ENCODE data around the gene PRLR. TPM values are rescaled to one million over a fixed set of nuclear protein-coding genes. Genes with fewer than 3 reads are reported as not detected.

The PRLR gene
- total RNA-seq, 1 donor from 2014 or later: 0.93 TPM

- Mint-ChIP-seq H3K36me3 (ENCODE audit: low read depth, unreplicated experiment) (no peaks in the 10 kb centered on the region), H3K9me3 (ENCODE audit: unreplicated experiment) (peaks cover 3% of the 10 kb centered on the region), H3K27me3 (ENCODE audit: low read depth, unreplicated experiment) (peaks cover 10% of the 10 kb centered on the region), H3K4me1 (ENCODE audit: low read depth, unreplicated experiment) (peaks cover 6% of the 10 kb centered on the region), H3K27ac (ENCODE audit: unreplicated experiment) (no peak overlapping the region), H3K4me3 (ENCODE audit: unreplicated experiment) (no peak overlapping the region)
- Histone ChIP-seq H3K36me3 (ENCODE audit: insufficient read depth, low read length) (no peaks in the 10 kb centered on the region), H2AFZ (ENCODE audit: low read depth, low read length) (no peak overlapping the region), H3K4me3 (ENCODE audit: insufficient read depth, low read depth, low read length) (no peak overlapping the region), H3K4me2 (ENCODE audit: low read length) (no peak overlapping the region), H3K9ac (ENCODE audit: low read length) (no peak overlapping the region), H3K79me2 (ENCODE audit: insufficient read depth, low read length) (no peaks in the 10 kb centered on the region), H3K27me3 (ENCODE audit: insufficient read depth, low read length) (peaks cover 4% of the 10 kb centered on the region), H3K9me3 (ENCODE audit: insufficient read depth, low read depth, low read length) (no peaks in the 10 kb centered on the region), H4K20me1 (ENCODE audit: insufficient read depth, low read length) (no peaks in the 10 kb centered on the region), H3K4me1 (ENCODE audit: insufficient read depth, low read length) (no peaks in the 10 kb centered on the region), H3K27ac (ENCODE audit: low read depth, low read length) (no peak overlapping the region)
- no peak for FAIRE-seq
- no peak for DNase-seq (ENCODE audit: low read depth)
- TF ChIP-seq, protein P1, sequence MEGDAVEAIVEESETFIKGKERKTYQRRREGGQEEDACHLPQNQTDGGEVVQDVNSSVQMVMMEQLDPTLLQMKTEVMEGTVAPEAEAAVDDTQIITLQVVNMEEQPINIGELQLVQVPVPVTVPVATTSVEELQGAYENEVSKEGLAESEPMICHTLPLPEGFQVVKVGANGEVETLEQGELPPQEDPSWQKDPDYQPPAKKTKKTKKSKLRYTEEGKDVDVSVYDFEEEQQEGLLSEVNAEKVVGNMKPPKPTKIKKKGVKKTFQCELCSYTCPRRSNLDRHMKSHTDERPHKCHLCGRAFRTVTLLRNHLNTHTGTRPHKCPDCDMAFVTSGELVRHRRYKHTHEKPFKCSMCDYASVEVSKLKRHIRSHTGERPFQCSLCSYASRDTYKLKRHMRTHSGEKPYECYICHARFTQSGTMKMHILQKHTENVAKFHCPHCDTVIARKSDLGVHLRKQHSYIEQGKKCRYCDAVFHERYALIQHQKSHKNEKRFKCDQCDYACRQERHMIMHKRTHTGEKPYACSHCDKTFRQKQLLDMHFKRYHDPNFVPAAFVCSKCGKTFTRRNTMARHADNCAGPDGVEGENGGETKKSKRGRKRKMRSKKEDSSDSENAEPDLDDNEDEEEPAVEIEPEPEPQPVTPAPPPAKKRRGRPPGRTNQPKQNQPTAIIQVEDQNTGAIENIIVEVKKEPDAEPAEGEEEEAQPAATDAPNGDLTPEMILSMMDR (IDR thresholded peaks at IDR 0.05; ENCODE audit: insufficient read depth, low read depth, low read length): no peak
- TF ChIP-seq EZH2 (IDR thresholded peaks at IDR 0.05; ENCODE audit: insufficient read depth, low read length): no peak
Observed at GRCh38 chr5:35012796-35013195, 217.5 kb downstream of the PRLR start.

DNA sequence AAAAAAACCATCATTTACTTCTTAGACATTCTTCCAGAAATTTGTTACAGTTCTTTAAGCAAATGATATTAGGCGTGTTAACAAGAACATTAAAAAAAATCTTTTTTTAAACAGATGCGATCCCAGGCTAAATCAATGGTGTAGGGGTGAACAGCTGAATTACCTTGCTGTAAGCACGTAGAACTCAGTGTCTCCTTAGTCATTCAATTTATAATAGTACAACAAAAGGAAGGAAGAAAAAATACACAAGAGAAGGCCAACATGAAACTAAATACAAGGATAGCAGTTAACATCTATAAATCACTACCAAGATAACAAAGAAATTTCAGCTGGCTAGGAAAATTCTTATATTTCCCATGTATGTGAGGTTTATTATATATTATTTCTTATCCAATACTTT is 217.9 kb downstream of the PRLR start:
- no peak overlapping the region for H3K4me3 Mint-ChIP-seq (ENCODE audit: unreplicated experiment)
- no peaks in the 10 kb centered on the region for H3K79me2 ChIP-seq (ENCODE audit: insufficient read depth, low read length)
- H3K9ac ChIP-seq (ENCODE audit: low read length): no peak overlapping the region
- FAIRE-seq (no peak), DNase-seq (ENCODE audit: low read depth) (no peak)
- no peak overlapping the region for H3K4me2 ChIP-seq (ENCODE audit: low read length)
- TF ChIP-seq, protein P1 (IDR thresholded peaks at IDR 0.05; ENCODE audit: insufficient read depth, low read depth, low read length): no peak
- TF ChIP-seq EZH2 (IDR thresholded peaks at IDR 0.05; ENCODE audit: insufficient read depth, low read length): no peak
- no peak overlapping the region for H3K27ac ChIP-seq (ENCODE audit: low read depth, low read length)
- no peaks in the 10 kb centered on the region for H4K20me1 ChIP-seq (ENCODE audit: insufficient read depth, low read length)
- H3K36me3 ChIP-seq (ENCODE audit: insufficient read depth, low read length): no peaks in the 10 kb centered on the region
- no peaks in the 10 kb centered on the region for H3K36me3 Mint-ChIP-seq (ENCODE audit: low read depth, unreplicated experiment)
- H3K27me3 Mint-ChIP-seq (ENCODE audit: low read depth, unreplicated experiment): peaks cover 8% of the 10 kb centered on the region
- H3K9me3 ChIP-seq (ENCODE audit: insufficient read depth, low read depth, low read length): no peaks in the 10 kb centered on the region
- H3K27me3 ChIP-seq (ENCODE audit: insufficient read depth, low read length): peaks cover 4% of the 10 kb centered on the region
- peaks cover 3% of the 10 kb centered on the region for H3K9me3 Mint-ChIP-seq (ENCODE audit: unreplicated experiment)
- H3K4me1 Mint-ChIP-seq (ENCODE audit: low read depth, unreplicated experiment): peaks cover 6% of the 10 kb centered on the region
- H3K4me3 ChIP-seq (ENCODE audit: insufficient read depth, low read depth, low read length): no peak overlapping the region
- H3K27ac Mint-ChIP-seq (ENCODE audit: unreplicated experiment): no peak overlapping the region
- H3K4me1 ChIP-seq (ENCODE audit: insufficient read depth, low read length): no peaks in the 10 kb centered on the region
- H2AFZ ChIP-seq (ENCODE audit: low read depth, low read length): no peak overlapping the region

GRCh38 chr5:35010676-35011075 is 219.6 kb downstream of the PRLR start:
- Histone ChIP-seq H3K9ac (ENCODE audit: low read length) (no peak overlapping the region), H3K79me2 (ENCODE audit: insufficient read depth, low read length) (no peaks in the 10 kb centered on the region), H3K27me3 (ENCODE audit: insufficient read depth, low read length) (peaks cover 3% of the 10 kb centered on the region), H4K20me1 (ENCODE audit: insufficient read depth, low read length) (no peaks in the 10 kb centered on the region), H3K4me1 (ENCODE audit: insufficient read depth, low read length) (no peaks in the 10 kb centered on the region), H2AFZ (ENCODE audit: low read depth, low read length) (no peak overlapping the region), H3K36me3 (ENCODE audit: insufficient read depth, low read length) (no peaks in the 10 kb centered on the region), H3K27ac (ENCODE audit: low read depth, low read length) (no peak overlapping the region), H3K4me2 (ENCODE audit: low read length) (no peak overlapping the region), H3K9me3 (ENCODE audit: insufficient read depth, low read depth, low read length) (no peaks in the 10 kb centered on the region), H3K4me3 (ENCODE audit: insufficient read depth, low read depth, low read length) (no peak overlapping the region)
- Mint-ChIP-seq H3K9me3 (ENCODE audit: unreplicated experiment) (peaks cover 3% of the 10 kb centered on the region), H3K4me3 (ENCODE audit: unreplicated experiment) (no peak overlapping the region), H3K36me3 (ENCODE audit: low read depth, unreplicated experiment) (no peaks in the 10 kb centered on the region), H3K27ac (ENCODE audit: unreplicated experiment) (no peak overlapping the region), H3K4me1 (ENCODE audit: low read depth, unreplicated experiment) (no peaks in the 10 kb centered on the region), H3K27me3 (ENCODE audit: low read depth, unreplicated experiment) (no peaks in the 10 kb centered on the region)
- no peak for DNase-seq (ENCODE audit: low read depth)
- FAIRE-seq: no peak
- TF ChIP-seq, protein P1 (IDR thresholded peaks at IDR 0.05; ENCODE audit: insufficient read depth, low read depth, low read length): no peak
- TF ChIP-seq EZH2 (IDR thresholded peaks at IDR 0.05; ENCODE audit: insufficient read depth, low read length): no peak

Data from astrocyte (in vitro differentiated cells and primary cell).